ENCODE results near the gene DNM3.

DNA sequence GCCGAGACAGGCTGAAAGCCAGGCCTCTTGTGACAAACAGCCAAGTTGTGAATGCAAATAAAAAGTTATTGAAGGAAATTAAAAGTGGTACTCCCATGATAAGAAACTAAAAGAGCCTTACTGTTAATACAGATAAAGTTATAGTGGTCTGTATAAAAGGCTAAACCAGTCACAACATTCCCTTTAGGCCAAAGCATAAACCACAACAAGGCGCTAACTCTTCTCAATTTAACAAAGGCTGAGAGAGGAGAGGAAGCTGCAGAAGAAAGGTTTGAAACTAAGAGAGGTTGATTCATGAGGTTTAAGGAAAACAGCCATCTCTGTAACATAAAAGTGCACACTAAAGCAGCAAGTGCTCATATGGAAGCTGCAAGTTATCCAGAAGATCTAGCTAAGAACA lies 589.9 kb downstream of the DNM3 start:
- TF ChIP-seq, protein P1, sequence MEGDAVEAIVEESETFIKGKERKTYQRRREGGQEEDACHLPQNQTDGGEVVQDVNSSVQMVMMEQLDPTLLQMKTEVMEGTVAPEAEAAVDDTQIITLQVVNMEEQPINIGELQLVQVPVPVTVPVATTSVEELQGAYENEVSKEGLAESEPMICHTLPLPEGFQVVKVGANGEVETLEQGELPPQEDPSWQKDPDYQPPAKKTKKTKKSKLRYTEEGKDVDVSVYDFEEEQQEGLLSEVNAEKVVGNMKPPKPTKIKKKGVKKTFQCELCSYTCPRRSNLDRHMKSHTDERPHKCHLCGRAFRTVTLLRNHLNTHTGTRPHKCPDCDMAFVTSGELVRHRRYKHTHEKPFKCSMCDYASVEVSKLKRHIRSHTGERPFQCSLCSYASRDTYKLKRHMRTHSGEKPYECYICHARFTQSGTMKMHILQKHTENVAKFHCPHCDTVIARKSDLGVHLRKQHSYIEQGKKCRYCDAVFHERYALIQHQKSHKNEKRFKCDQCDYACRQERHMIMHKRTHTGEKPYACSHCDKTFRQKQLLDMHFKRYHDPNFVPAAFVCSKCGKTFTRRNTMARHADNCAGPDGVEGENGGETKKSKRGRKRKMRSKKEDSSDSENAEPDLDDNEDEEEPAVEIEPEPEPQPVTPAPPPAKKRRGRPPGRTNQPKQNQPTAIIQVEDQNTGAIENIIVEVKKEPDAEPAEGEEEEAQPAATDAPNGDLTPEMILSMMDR (IDR thresholded peaks at IDR 0.05) = no peak
- no peak for TF ChIP-seq POLR2AphosphoS5 (IDR thresholded peaks at IDR 0.05)
